ENCODE results near the gene SCD. TPM values are rescaled to one million over a fixed set of nuclear protein-coding genes. Genes with fewer than 3 reads are reported as not detected.
A peak's percentile ranks its signal among the peaks of the same experiment; 100 is the strongest.

SCD gene
- total and polyA plus RNA-seq, 2 of the 13 experiments (the other 11 are each of a cell fraction or from before 2014, with no cell fraction given) = 492 to 512 TPM

DNA sequence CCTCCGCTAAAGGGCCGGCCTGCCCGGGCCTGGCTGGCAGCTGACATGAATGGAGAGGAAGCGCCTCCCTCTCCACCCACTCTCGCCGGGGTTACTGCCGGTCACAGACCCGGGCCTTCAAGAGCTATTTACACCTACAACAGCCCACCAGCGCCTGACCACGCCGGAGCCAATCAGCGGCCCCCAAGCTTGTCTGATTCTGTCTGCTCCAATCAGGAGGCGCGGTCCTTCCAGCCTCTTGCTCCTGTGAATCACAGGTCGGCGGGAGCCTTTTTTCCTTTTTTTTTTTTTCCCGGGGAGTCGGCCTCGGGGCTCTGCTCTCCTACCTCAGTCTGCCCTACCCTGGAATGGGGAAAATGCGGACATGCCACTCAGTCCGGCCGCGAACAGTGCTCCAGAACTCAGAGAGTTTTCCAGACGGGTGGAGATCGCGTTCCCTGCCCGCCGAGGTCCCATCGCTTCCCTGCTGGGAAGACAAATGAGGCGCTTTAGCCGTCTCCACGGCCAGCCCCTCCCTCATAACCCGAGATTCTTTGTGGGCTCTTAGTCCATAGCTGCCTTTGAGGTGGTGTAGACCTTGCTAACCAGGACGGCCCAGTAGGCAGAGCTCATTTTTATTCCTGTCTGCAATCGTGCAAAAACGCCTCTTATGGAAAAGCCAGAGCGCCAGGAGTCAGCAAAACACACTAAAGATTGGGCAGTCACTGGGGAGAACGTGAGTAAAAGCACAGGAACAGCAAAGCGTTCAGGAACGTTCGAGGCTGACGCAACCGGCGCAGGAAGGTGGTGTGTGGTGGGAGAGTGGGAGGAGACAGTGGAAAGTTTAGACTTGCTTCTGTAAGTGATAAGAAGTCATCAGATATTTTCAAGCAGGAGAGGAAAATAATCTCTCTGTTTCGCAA, 26.5 kb downstream of the SCD start (continued):
- no peak for TF ChIP-seq ZNF557 (CRISPR knock-in tag; IDR thresholded peaks at IDR 0.05)
- no peak for TF ChIP-seq ZMAT5 (CRISPR knock-in tag; IDR thresholded peaks at IDR 0.05; ENCODE audit: borderline replicate concordance, low read depth)
- no peak; the same call in 1 of the 2 replicates for TF ChIP-seq SIN3A (IDR thresholded peaks at IDR 0.05; ENCODE audit: borderline replicate concordance, low read depth, low read length)
- peak; percentile 100 for TF ChIP-seq NR1H2 (CRISPR knock-in tag; IDR thresholded peaks at IDR 0.05; ENCODE audit: borderline replicate concordance, low read depth)
- TF ChIP-seq ZFYVE20 (CRISPR knock-in tag; IDR thresholded peaks at IDR 0.05; ENCODE audit: borderline replicate concordance, low read depth) = no peak
- no peak; the same call in 1 of the 2 replicates for TF ChIP-seq ZBTB37 (CRISPR knock-in tag; IDR thresholded peaks at IDR 0.05)
- no peak; the same call in 1 of the 2 replicates for TF ChIP-seq ZNF225 (CRISPR knock-in tag; IDR thresholded peaks at IDR 0.05)
- TF ChIP-seq, protein P1, sequence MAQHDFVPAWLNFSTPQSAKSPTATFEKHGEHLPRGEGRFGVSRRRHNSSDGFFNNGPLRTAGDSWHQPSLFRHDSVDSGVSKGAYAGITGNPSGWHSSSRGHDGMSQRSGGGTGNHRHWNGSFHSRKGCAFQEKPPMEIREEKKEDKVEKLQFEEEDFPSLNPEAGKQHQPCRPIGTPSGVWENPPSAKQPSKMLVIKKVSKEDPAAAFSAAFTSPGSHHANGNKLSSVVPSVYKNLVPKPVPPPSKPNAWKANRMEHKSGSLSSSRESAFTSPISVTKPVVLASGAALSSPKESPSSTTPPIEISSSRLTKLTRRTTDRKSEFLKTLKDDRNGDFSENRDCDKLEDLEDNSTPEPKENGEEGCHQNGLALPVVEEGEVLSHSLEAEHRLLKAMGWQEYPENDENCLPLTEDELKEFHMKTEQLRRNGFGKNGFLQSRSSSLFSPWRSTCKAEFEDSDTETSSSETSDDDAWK (CRISPR knock-in tag; IDR thresholded peaks at IDR 0.05) = no peak
- no peak for TF ChIP-seq ZNF343 (CRISPR knock-in tag; IDR thresholded peaks at IDR 0.05)
- no peak for TF ChIP-seq KMT2A (CRISPR knock-in tag; IDR thresholded peaks at IDR 0.05)
- TF ChIP-seq SYNCRIP (IDR thresholded peaks at IDR 0.05; ENCODE audit: insufficient read depth, low read depth, low read length) = no peak
- peak; percentile 71; the same call in 1 of the 2 replicates for TF ChIP-seq TFE3 (CRISPR knock-in tag; IDR thresholded peaks at IDR 0.05)
- TF ChIP-seq, protein P2, sequence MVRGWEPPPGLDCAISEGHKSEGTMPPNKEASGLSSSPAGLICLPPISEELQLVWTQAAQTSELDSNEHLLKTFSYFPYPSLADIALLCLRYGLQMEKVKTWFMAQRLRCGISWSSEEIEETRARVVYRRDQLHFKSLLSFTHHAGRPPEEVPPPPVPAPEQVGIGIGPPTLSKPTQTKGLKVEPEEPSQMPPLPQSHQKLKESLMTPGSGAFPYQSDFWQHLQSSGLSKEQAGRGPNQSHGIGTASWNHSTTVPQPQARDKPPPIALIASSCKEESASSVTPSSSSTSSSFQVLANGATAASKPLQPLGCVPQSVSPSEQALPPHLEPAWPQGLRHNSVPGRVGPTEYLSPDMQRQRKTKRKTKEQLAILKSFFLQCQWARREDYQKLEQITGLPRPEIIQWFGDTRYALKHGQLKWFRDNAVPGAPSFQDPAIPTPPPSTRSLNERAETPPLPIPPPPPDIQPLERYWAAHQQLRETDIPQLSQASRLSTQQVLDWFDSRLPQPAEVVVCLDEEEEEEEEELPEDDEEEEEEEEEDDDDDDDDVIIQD (CRISPR knock-in tag; IDR thresholded peaks at IDR 0.05; ENCODE audit: low read depth) = no peak; the same call in 1 of the 2 replicates
- 0 out of 2 replicates have a peak, but pooled peaks have one; percentile 5 for TF ChIP-seq TP53 (CRISPR knock-in tag; conservative IDR thresholded peaks at IDR 0.05)
- no peak for TF ChIP-seq ZNF644 (CRISPR knock-in tag; IDR thresholded peaks at IDR 0.05; ENCODE audit: low read depth)
- TF ChIP-seq, protein P3, sequence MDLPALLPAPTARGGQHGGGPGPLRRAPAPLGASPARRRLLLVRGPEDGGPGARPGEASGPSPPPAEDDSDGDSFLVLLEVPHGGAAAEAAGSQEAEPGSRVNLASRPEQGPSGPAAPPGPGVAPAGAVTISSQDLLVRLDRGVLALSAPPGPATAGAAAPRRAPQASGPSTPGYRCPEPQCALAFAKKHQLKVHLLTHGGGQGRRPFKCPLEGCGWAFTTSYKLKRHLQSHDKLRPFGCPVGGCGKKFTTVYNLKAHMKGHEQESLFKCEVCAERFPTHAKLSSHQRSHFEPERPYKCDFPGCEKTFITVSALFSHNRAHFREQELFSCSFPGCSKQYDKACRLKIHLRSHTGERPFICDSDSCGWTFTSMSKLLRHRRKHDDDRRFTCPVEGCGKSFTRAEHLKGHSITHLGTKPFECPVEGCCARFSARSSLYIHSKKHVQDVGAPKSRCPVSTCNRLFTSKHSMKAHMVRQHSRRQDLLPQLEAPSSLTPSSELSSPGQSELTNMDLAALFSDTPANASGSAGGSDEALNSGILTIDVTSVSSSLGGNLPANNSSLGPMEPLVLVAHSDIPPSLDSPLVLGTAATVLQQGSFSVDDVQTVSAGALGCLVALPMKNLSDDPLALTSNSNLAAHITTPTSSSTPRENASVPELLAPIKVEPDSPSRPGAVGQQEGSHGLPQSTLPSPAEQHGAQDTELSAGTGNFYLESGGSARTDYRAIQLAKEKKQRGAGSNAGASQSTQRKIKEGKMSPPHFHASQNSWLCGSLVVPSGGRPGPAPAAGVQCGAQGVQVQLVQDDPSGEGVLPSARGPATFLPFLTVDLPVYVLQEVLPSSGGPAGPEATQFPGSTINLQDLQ (CRISPR knock-in tag; IDR thresholded peaks at IDR 0.05) = no peak
- peak; percentile 92 for TF ChIP-seq FOXK1 (CRISPR knock-in tag; IDR thresholded peaks at IDR 0.05; ENCODE audit: borderline replicate concordance, low read depth)
